SK-N-SH treated with all-trans-retinoic acid at 6 μM for 48 hours (cell line): ENCODE results near the gene OR2M3.

Experiments
- GLIS3 ChIP-seq: fragments of 250-450 bp; sonication (Bioruptor Pico); IDR thresholded peaks from 2 replicates; pipeline ENCODE4 v1.5.0; 2020; ENCODE audit warnings: mild to moderate bottlenecking, moderate library complexity
- ISL1 ChIP-seq: fragments of 250-450 bp; sonication (Bioruptor Pico); IDR thresholded peaks from 2 replicates; pipeline ENCODE4 v2.1.2; 2022; ENCODE audit warnings: mild to moderate bottlenecking, moderate library complexity
- OSR1 ChIP-seq: fragments of 250-450 bp; sonication (Bioruptor Pico); IDR thresholded peaks from 2 replicates; pipeline ENCODE4 v1.8.0; 2022; ENCODE audit warnings: moderate library complexity, mild to moderate bottlenecking, inconsistent platforms
- PATZ1 ChIP-seq: fragments of 250-450 bp; sonication (Bioruptor Pico); IDR thresholded peaks from 2 replicates; pipeline ENCODE4 v1.8.0; 2020; ENCODE audit warnings: mild to moderate bottlenecking, moderate library complexity, borderline replicate concordance
- PPARA ChIP-seq: fragments of 250-450 bp; sonication (Bioruptor Pico); IDR thresholded peaks from 2 replicates; pipeline ENCODE4 v1.5.0; 2020; ENCODE audit warnings: mild to moderate bottlenecking, borderline replicate concordance
- RARB ChIP-seq: fragments of 250-450 bp; sonication (Bioruptor Pico); IDR thresholded peaks from 2 replicates; pipeline ENCODE4 v1.8.0; 2021; ENCODE audit warnings: mild to moderate bottlenecking, moderate library complexity
- TSHZ2 ChIP-seq: fragments of 250-450 bp; sonication (Bioruptor Pico); IDR thresholded peaks from 2 replicates; pipeline ENCODE4 v1.5.0; 2020; ENCODE audit warnings: mild to moderate bottlenecking, moderate library complexity
- ZNF70 ChIP-seq: fragments of 450-650 bp; formaldehyde crosslinking; IDR thresholded peaks from 2 replicates; pipeline ENCODE4 v1.5.0; 2020; ENCODE audit warnings: mild to moderate bottlenecking, moderate library complexity

GRCh38 chr1:248215880-248216279, 18.8 kb downstream of the OR2M3 start:
- TF ChIP-seq RARB, result no peak
- no peak for TF ChIP-seq PATZ1 (CRISPR knock-in tag)
- TF ChIP-seq TSHZ2 (CRISPR knock-in tag), result no peak
- no peak for TF ChIP-seq ISL1
- no peak for TF ChIP-seq OSR1 (CRISPR knock-in tag)
- no peak for TF ChIP-seq PPARA (CRISPR knock-in tag)
- no peak for TF ChIP-seq ZNF70 (CRISPR knock-in tag)
- TF ChIP-seq GLIS3 (CRISPR knock-in tag), result no peak
